Endothelial cell of umbilical vein (primary cell): ENCODE data around the gene ETFRF1.

Experiments
- EZH2 ChIP-seq: IDR thresholded peaks from 2 replicates; pipeline ENCODE4 v1.6.1; 2012; ENCODE audit warnings: borderline replicate concordance, low read depth, mild to moderate bottlenecking, moderate library complexity, low read length, inconsistent platforms; ENCODE audit not compliant: severe bottlenecking
- FOS ChIP-seq: IDR thresholded peaks from 2 replicates; pipeline ENCODE4 v1.6.1; 2011; ENCODE audit warnings: mild to moderate bottlenecking, low read length, moderate library complexity, borderline replicate concordance; ENCODE audit not compliant: insufficient read depth
- MYC ChIP-seq: IDR thresholded peaks from one replicate; pipeline ENCODE4 v1.6.1; 2011; ENCODE audit warnings: mild to moderate bottlenecking, low read depth, low read length
- POLR2A ChIP-seq: IDR thresholded peaks from 2 replicates; pipeline ENCODE4 v1.6.1; 2012; ENCODE audit warnings: low read depth, mild to moderate bottlenecking, control low read depth, low read length
- TF ChIP-seq, protein P1 (sequence below), 2 donors: IDR thresholded peaks; 1 replicate in 1 of 2; 2 replicates in 1 of 2; pipeline ENCODE4 v1.5.1; 2011; ENCODE audit warnings: low read length in 2 of 2, mild to moderate bottlenecking in 2 of 2, moderate library complexity in 2 of 2, control low read depth in 1 of 2, inconsistent platforms in 1 of 2, low read depth in 1 of 2; ENCODE audit not compliant: insufficient read depth in 1 of 2; ENCODE audit errors: extremely low read depth in 1 of 2
- TF ChIP-seq, protein P2 (sequence below): IDR thresholded peaks from 2 replicates; pipeline ENCODE4 v1.6.1; 2011; ENCODE audit not compliant: insufficient read depth, insufficient read length

GRCh38 chr12:25187781-25188180 lies 7.3 kb upstream of the ETFRF1 start:
- TF ChIP-seq, protein P1, sequence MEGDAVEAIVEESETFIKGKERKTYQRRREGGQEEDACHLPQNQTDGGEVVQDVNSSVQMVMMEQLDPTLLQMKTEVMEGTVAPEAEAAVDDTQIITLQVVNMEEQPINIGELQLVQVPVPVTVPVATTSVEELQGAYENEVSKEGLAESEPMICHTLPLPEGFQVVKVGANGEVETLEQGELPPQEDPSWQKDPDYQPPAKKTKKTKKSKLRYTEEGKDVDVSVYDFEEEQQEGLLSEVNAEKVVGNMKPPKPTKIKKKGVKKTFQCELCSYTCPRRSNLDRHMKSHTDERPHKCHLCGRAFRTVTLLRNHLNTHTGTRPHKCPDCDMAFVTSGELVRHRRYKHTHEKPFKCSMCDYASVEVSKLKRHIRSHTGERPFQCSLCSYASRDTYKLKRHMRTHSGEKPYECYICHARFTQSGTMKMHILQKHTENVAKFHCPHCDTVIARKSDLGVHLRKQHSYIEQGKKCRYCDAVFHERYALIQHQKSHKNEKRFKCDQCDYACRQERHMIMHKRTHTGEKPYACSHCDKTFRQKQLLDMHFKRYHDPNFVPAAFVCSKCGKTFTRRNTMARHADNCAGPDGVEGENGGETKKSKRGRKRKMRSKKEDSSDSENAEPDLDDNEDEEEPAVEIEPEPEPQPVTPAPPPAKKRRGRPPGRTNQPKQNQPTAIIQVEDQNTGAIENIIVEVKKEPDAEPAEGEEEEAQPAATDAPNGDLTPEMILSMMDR (IDR thresholded peaks at IDR 0.05; ENCODE audit: extremely low read depth in 1 of 2, insufficient read depth in 1 of 2, low read depth in 1 of 2, low read length in 2 of 2), result no peak
- TF ChIP-seq EZH2 (no peak), POLR2A (no peak), MYC (no peak), FOS (no peak)
- TF ChIP-seq, protein P2, sequence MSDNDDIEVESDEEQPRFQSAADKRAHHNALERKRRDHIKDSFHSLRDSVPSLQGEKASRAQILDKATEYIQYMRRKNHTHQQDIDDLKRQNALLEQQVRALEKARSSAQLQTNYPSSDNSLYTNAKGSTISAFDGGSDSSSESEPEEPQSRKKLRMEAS, result no peak
